HepG2 (cell line): Measurements from ENCODE around the gene COG4. TPM values are rescaled to one million over a fixed set of nuclear protein-coding genes. Genes with fewer than 3 reads are reported as not detected.
A peak's percentile ranks its signal among the peaks of the same experiment; 100 is the strongest.

Experiments used
- ETS1 ChIP-seq: sonication (generic); formaldehyde crosslinking; IDR thresholded peaks from 2 replicates; pipeline ENCODE4 v1.4.0; 2020; ENCODE audit warnings: missing genetic modification reagents
- FOXP4 ChIP-seq: sonication (generic); formaldehyde crosslinking; IDR thresholded peaks from 2 replicates; pipeline ENCODE4 v1.4.0; 2020; ENCODE audit warnings: missing genetic modification reagents
- PHF5A ChIP-seq: IDR thresholded peaks from one replicate; pipeline ENCODE4 v1.6.1; 2018; ENCODE audit warnings: low read depth, missing genetic modification reagents; ENCODE audit not compliant: unreplicated experiment
- PPARG ChIP-seq: conservative IDR thresholded peaks from 2 replicates; pipeline ENCODE4 v1.6.1; 2016; ENCODE audit warnings: missing biosample characterization, missing genetic modification reagents
- SNAPC2 ChIP-seq: sonication (generic); formaldehyde crosslinking; IDR thresholded peaks from 2 replicates; pipeline ENCODE4 v1.8.1; 2022; ENCODE audit warnings: mild to moderate bottlenecking, missing genetic modification reagents
- SNAPC4 ChIP-seq: sonication (generic); formaldehyde crosslinking; IDR thresholded peaks from 2 replicates; pipeline ENCODE4 v1.4.0; 2020; ENCODE audit warnings: mild to moderate bottlenecking, missing genetic modification reagents
- SRY ChIP-seq: sonication (generic); formaldehyde crosslinking; IDR thresholded peaks from 2 replicates; pipeline ENCODE4 v1.8.0; 2022; ENCODE audit warnings: mild to moderate bottlenecking, missing genetic modification reagents
- TGIF2 ChIP-seq: IDR thresholded peaks from 2 replicates; pipeline ENCODE4 v1.6.1; 2016; ENCODE audit warnings: control low read depth, missing compliant biosample characterization
- ZMYM3 ChIP-seq: sonication (generic); formaldehyde crosslinking; IDR thresholded peaks from 2 replicates; pipeline ENCODE4 v1.5.1; 2020; ENCODE audit warnings: mild to moderate bottlenecking, missing genetic modification reagents
- ZNF121 ChIP-seq: sonication (generic); formaldehyde crosslinking; IDR thresholded peaks from 2 replicates; pipeline ENCODE4 v1.5.0; 2020; ENCODE audit warnings: mild to moderate bottlenecking, missing genetic modification reagents
- ZNF784 ChIP-seq: sonication (generic); formaldehyde crosslinking; IDR thresholded peaks from 2 replicates; pipeline ENCODE4 v1.5.1; 2020; ENCODE audit warnings: missing genetic modification reagents, mild to moderate bottlenecking, borderline replicate concordance
- ZSCAN25 ChIP-seq: sonication (generic); formaldehyde crosslinking; IDR thresholded peaks from 2 replicates; pipeline ENCODE4 v1.8.0; 2022; ENCODE audit warnings: mild to moderate bottlenecking, missing genetic modification reagents
- polyA plus RNA-seq, 8 experiments: library from polyadenylated mRNA; depleted of rRNA in 3 of 8; stranded (reverse) in 7 of 8; unstranded in 1 of 8; fragments of >200 nt; fragmentation: Illumina TruSeq in 4 of 8; extraction: Trizol in 4 of 8; gene quantifications; 2 replicates each; pipeline versions ENCODE4 v1.2.1 to v1.2.3, GENCODE V29; 2011 to 2016; ENCODE audit warnings: low read depth in 4 of 8, missing spikeins in 1 of 8, mixed read lengths in 1 of 8; ENCODE audit not compliant: insufficient read depth in 1 of 8
- total RNA-seq, 5 experiments: library from RNA; depleted of rRNA; stranded (reverse); fragments of >200 nt; fragmentation: Illumina TruSeq; extraction: Trizol; gene quantifications; 2 replicates each; pipeline ENCODE4 v1.2.3, GENCODE V29; 2016; ENCODE audit warnings: low read depth in 1 of 5
- TF ChIP-seq, protein P1 (sequence below): sonication (generic); formaldehyde crosslinking; IDR thresholded peaks from 2 replicates; pipeline ENCODE4 v1.5.0; 2020; ENCODE audit warnings: mild to moderate bottlenecking, missing genetic modification reagents

COG4 gene
- total and polyA plus RNA-seq, 2 of the 13 experiments (the other 11 are each of a cell fraction or from before 2014, with no cell fraction given) = 51.1 to 73.8 TPM

- peak; percentile 82; the same call in 1 of the 2 replicates for TF ChIP-seq SNAPC4 (CRISPR knock-in tag)
- TF ChIP-seq PHF5A (CRISPR knock-in tag) = no peak
- peak; percentile 81; the same call in 1 of the 2 replicates for TF ChIP-seq SNAPC2 (CRISPR knock-in tag)
- peak; percentile 25; the same call in 1 of the 2 replicates for TF ChIP-seq ZSCAN25
- no peak for TF ChIP-seq FOXP4 (CRISPR knock-in tag)
- TF ChIP-seq ETS1 (CRISPR knock-in tag) = 0 out of 2 replicates have a peak, but pooled peaks have one; percentile 0
- TF ChIP-seq ZNF784 = peak; percentile 3; the same call in 1 of the 2 replicates
- TF ChIP-seq SRY (CRISPR knock-in tag) = no peak
- TF ChIP-seq PPARG = no peak
- peak; percentile 53; the same call in 1 of the 2 replicates for TF ChIP-seq ZNF121 (CRISPR knock-in tag)
- TF ChIP-seq TGIF2 (CRISPR knock-in tag) = 0 out of 2 replicates have a peak, but pooled peaks have one; percentile 11
- TF ChIP-seq ZMYM3 (CRISPR knock-in tag) = peak; percentile 68; the same call in 1 of the 2 replicates
- TF ChIP-seq, protein P1, sequence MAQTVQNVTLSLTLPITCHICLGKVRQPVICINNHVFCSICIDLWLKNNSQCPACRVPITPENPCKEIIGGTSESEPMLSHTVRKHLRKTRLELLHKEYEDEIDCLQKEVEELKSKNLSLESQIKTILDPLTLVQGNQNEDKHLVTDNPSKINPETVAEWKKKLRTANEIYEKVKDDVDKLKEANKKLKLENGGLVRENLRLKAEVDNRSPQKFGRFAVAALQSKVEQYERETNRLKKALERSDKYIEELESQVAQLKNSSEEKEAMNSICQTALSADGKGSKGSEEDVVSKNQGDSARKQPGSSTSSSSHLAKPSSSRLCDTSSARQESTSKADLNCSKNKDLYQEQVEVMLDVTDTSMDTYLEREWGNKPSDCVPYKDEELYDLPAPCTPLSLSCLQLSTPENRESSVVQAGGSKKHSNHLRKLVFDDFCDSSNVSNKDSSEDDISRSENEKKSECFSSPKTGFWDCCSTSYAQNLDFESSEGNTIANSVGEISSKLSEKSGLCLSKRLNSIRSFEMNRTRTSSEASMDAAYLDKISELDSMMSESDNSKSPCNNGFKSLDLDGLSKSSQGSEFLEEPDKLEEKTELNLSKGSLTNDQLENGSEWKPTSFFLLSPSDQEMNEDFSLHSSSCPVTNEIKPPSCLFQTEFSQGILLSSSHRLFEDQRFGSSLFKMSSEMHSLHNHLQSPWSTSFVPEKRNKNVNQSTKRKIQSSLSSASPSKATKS (CRISPR knock-in tag) = 0 out of 2 replicates have a peak, but pooled peaks have one; percentile 3
These were observed 70.0 kb downstream of the COG4 start (continued) for GRCh38 chr16:70453117-70453891.
